Activated gamma-delta T cell treated with anti-CD3 and anti-CD28 coated beads, Interleukin-2, amount 50 U/mL, for 16 hours (primary cell): ENCODE measurements around the gene SUCLA2.
"Not testable (repeated sequence)": the region's sequence is repeated elsewhere in the genome, so short reads cannot be mapped to it uniquely, and the experiment has no call there.

Experiments used
- DNase-seq: peaks from one replicate; pipeline ENCODE4 v3.0.0-alpha.2; 2020; ENCODE audit warnings: low read depth

The SUCLA2 gene

DNA sequence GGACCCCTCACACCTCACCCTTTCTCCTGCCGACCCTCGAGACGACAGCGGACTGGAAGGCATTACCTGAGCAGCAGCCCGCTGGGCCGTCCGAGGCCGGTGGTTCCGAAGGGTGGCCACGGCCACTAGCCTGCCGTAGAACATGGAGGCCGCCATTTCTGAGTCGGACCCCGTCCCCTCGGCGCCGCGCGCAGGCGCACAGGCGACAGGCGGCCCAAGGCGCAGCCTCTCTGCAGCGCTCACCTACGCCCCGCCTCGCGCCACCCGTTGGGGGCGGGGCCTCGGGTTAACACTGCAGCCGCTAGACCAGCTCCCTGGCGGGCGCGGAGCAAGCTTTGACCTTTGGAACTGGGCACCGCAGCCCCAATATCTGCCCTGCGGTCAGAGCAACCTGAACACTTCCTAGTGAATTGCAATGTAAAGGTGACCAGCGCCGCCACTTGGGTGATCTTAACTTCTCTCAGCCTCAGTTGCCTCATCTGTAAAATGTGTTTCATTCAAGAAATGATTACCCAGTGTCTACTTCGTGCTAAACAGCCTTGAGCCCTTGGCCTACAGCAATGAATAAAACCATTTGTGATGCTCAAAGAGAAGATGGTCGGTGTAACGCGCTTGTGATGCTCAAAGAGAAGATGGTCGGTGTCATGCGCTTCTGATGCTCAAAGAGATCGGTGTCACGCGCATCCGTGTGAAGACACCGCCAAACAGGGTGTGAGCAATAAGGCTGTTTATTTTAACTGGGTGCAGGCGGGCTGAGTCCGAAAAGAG, at the start of gene SUCLA2:
SUCLA2 (minus strand) TSS at position 160 of the 768 bp plus-strand sequence; CDS start at position 156, 4 bp downstream.
- peak; percentile 83 for DNase-seq

DNA sequence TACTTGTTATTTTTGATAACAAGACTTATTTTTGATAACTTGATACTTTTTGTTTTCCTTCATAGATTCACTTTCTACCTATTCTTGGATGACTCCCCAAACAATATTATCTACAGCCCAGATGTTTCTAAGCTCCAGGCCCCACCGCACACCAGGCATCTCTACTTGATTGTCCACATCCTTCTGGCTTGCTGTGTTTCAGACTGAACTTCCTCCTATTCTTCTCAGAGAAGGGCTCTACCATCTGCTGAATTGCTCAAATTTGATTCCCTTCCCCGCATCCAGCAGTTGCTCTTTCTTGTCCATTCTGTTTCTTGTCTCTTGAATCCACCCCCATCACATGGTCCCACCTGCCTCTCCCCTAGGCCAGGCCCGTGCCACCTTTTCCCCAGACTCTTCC, 49.5 kb upstream of the SUCLA2 start:
- DNase-seq, result no peak

DNA sequence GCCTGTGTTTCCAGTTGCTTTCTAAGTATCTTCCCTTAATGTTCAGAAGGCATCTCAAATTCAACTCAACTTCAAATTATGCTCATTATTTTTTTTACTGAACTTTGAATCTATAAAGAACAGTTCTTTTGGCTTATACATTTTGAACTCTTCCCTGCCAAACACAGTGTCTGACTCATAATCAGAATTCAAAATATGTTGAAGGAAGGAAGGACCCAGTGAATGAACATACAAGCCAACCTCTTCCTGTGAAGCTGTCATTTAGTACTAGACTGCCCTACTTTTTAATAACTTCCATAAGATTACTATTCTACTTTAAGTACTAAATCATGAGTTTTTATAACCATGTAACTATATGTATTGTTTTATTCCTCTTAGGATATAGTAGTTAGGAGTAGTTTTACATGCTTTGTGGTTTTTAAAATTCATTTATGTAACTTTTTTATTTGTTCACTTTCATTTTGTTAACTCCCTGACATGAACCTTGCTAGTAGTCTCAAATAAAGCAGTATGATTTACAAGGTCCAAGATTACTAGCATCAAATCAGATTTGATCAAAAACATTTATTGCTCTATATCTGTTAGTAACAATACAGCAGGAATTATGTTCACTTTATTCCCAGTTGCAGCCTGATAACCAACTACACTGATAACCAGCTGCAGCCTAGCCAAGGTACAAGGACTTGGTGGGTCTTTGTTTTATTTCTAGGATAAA, 42.9 kb upstream of the SUCLA2 start:
- no peak for DNase-seq

DNA sequence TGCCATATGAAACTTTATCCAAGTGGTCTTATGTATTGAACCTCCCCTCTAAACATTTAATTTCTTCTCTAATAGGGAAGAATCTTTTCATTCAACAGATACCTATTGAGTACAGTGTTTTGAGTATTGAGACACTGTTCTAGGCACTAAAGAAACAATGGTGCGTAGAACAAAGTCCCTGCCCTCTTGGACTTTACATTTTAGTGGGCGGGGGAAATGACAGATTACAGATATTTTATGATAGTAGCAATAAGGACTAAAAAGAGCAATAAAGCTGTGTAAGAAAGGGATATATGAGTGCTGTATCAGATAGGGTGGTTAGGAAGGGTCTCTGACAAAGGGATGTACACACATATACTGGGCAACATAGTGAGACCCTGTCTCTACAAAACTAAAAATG, 41.8 kb upstream of the SUCLA2 start:
- DNase-seq, result no peak

DNA sequence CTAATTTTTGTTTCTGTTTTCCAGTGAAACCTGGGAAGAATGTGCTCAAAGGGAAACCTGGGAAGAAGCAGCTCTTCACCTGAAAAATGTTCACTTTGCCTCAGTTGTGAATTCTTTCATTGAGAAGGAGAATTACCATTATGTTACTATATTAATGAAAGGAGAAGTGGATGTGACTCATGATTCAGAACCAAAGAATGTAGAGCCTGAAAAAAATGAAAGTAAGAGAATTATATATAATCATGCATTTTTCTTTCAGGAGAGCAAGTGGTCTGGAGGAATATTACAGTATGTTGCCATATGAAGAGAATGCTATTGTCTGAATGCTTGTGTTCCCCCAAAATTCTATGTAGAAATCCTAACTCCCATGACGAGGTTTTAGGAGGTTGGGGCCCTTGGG, 39.8 kb upstream of the SUCLA2 start:
- DNase-seq, result no peak

DNA sequence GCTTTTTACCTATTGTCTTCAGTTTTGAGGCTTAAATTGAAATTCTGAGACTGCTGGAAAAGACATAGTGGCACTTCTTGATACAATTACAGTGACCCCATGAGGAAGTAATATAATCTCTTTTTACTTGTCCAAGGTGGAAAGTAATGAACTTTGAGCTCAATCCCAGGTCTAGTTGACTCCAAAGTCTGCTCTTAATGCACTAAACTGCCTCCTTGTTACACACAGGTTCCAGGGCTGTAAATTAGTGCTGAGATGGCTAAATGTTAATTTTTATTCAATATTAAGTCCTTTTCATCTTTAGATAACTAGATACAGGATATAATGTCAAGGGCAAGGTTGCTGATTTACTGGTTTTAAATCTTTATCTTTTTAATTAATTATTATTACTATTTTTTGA, 39.0 kb upstream of the SUCLA2 start:
- no peak for DNase-seq

DNA sequence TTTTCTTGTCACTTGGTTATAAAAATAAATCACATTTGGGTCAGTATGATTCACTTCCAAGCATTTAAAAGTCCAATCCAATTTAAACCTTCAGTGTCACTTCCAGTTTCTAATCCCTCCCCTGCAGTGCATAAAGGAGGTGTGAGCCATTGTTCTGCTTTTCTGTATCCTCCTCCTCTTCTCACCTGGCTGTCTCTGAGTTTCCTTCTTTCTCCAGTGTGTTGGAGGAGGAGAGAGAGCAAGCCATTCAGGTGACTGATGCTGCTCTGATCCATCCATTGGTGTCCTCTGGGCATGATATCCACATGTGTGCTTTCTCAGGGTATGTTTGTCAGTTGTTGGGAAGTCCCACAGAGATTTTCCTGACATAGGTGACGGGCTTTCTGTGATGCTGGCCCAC, 37.7 kb upstream of the SUCLA2 start:
- DNase-seq, result no peak

DNA sequence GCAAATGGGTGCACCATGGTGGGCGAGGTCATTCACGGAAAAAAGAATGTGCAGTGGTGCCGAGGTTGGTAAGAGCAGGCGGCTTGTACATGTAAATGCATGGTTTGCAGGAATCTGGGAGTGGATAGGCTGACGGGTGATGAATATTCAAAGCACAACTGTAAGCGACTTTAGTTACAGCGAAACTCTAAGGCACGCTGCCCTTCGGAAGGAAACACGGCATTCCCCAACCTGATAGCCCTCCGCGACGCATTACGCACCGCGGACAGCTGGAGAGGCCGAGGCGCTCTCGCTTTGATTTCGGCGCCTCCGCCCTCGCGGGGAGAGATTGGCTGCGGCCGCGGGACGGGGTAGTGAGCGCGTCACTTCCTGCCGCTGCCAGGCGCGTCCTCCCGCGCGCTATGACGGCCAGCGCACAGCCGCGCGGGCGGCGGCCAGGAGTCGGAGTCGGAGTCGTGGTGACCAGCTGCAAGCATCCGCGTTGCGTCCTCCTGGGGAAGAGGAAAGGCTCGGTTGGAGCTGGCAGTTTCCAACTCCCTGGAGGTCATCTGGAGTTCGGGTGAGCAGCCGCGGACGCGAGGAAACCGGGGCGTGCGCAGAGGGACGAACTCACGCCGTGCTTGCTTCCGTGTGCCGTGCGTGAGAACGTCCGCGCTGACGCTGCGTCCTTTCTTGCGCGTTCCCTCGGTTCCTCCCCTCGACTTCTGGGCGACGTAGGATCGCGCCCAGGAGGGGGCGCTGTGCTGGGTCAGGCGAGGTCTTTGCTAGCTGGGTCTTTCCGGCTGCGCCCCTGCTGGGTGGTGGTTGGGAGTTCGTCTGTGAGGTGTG, 36.5 kb upstream of the SUCLA2 start, which contains the start of gene NUDT15:
NUDT15 (plus strand) TSS at position 381 of the 828 bp plus-strand sequence; CDS start at position 402, 21 bp downstream.
- peak; percentile 93 for DNase-seq

DNA sequence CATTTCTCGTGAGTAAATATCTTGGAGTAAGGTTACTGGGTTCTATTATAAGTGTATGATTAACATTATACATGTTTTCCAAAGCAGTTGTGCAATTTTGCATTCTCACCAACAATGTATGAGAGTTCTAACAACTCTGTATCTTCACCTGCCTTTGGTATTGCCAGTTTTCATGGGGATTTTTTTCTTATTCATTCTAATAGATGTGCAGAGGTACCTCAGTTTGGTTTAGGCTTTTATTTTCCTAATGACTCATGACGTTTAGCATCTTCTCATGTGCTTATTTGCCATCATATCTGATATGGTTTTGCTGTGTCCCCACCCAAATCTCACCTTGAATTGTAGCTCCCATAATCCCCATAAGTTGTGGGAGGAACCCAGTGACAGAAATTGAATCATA, 28.8 kb upstream of the SUCLA2 start:
- no peak for DNase-seq

DNA sequence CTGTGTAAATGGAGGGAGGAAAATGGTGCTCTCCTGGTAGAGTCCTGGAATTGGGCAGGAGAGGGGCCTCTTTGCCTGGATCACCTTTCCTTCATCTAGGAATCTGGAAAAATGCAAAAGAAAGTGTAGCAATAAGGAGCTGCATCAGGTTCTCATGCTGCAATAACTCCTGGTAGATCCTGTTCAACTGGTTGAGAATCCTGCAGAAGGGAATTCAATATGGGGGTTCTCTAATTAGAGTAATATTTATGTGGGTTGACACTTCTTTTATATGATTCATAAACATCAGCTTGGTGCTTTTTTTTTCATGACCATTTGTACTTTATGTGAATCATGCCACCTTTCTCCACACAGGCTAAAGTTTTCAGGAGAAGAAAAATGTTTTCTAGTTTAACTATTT, 27.0 kb upstream of the SUCLA2 start:
- DNase-seq, result no peak

DNA sequence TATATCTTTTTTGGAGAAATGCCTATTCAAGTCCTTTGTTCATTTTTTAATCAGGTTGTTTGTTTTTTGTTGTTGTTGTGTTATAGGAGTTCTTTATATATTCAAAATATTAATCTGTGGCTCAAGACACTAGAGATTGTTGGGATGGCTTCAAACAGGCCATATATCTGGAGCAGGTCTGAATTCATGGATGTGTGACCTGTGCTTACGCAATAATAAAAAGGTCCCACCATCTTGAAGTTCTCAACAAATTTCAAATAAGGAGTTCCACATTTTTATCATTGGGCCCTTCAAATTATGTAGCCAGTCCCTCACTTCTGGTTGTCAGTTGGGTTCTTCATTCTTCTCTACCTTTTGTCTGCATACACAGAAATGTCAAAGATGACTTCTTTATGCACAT, 18.7 kb upstream of the SUCLA2 start:
- DNase-seq, result no peak

DNA sequence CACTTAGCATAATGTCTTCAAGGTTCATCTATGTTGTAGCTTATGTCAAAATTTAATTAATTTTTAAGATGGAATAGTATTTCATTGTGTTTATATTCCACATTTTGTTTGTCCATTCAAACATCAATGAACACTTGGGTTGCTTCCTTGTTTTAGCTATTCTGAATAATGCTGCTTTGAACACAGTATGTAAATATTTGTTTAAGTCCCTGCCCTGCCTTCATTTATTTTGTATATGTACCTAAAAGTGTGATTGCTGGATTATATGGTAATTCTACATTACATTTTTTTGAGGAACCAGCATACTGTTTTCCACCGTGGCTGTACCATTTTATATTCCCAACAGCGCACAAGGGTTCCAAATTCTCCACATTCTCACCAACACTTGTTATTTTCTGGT, 17.6 kb upstream of the SUCLA2 start:
- no peak for DNase-seq

DNA sequence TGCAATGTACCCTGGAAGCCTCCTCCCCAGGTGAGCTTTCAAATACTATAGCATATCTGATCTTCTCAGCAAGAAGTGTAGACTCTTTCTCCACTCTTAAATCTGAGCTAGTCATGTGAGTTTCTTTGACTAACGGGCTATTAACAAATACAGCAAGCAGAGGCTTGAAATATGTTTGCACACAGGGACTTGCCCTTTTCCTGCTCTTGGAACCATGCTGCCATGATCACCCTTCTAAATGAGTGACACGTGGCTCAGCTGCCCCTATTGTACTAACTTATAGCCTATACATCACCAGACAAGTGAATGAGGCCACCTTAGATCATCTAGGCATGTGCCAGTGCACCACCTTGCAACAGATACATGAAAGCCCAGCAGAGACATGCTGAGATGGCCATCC, 13.3 kb upstream of the SUCLA2 start:
- DNase-seq, result no peak

DNA sequence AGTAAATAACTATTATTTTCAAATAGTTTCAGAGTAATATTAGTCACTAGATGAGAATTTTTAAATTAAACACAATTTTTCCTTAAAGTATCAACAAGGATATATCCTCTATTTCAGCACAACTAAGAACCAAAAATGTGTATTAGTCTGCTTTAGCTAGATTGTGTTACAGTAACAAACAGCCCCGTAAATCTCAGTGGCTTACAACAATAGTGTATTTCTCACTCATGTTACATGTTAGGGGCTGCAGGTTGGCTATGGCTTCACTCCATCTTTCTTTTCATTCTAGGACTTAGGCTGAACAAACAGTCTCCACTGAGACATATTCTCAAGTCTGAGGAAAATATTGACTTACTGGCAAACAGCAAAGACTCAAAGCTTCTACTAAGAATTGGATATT, 11.6 kb upstream of the SUCLA2 start:
- DNase-seq, result no peak

DNA sequence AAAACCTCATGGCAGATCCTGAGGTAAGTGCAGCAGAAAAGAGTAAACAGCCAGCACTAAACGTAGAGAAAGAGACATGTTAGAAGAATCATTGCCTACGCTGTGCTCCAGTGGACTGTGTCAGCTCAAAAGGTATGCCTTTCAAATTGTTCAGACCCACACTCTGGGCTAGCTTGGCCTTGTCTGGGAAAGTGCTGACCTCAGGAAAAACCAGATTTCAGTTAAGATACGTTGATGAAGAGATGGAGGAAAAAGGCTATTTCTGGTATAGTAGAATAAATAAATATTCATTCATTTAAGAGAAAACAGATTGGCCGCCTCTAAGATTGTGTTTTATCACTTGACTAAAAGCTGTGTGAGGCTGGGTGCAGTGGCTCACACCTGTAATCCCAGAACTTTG, 9.6 kb upstream of the SUCLA2 start:
- no peak for DNase-seq

DNA sequence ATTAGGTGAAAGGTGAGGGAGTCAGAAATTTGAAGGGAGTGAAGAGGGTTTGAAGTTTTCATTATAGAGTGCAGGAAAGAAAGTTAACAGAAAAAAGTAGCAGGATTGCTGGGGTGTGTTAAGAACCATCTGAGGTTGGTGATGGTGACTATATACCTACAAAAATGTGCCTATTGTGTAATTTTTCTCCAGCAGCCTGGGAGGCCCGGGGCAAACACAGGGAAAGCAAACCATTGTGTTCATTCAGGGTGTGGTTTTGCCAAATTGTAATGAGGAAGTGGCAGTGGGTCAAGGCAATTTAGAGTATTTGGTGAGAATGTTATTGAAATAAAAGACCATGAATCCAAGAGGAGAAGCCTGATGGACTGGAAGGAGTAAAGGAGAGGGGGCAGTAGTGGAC, 8.2 kb upstream of the SUCLA2 start:
- DNase-seq, result no peak

DNA sequence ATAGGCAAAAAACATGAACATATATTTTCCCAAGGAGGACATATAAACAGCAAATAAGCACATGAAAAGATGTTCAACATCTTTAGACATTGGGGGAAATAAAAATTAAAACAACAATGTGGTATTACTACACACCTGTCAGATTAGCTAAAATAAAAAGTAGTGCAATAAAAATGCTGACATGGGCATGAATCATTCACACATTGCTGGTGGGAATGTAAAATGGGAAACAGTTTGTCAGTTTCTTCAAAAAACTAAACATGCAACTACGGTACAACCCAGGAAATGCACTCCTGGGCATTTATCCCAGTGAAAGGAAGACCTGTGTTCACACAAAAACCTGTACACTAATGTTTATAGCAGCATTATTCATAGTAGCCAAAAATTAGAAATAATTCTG, 5.3 kb upstream of the SUCLA2 start:
- DNase-seq, result no peak

DNA sequence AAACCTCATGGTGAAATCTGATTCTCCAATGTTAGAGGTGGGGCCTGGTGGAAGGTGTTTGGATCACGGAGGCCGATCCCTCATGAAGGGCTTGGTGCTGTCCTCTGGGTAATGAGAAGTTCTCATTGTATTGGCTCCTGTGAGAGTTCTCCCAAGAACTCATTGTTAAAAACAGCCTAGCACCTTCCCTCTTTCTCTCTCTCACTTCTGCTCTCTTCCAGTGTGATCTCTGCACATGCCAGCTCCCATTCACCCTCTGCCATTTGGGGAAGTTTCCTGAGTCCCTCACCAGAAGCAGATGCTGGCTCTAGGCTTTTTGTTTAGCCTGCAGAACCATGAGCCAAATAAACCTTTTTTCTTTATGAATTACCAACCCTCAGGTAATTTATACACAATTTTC, 3.1 kb upstream of the SUCLA2 start:
- DNase-seq, result no peak

DNA sequence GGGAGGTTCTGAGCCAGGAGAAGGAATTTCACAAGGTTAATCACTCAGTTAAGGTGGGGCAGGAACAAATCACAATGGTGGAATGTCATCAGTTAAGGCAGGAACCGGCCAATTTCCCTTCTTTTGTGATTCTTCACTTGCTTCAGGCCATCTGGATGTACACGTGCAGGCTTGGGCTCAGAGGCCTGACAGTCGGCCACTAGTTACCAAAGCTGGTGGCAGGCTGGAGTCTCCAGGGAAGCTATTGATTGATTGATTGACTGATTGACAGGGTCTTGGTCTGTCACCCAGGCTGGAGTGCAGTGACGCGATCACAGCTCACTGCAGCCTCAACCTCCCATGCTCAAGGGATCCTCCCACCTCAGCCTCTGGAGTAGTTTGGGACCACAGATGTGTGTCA, 926 bp upstream of the SUCLA2 start:
- DNase-seq, result not testable (repeated sequence)

DNA sequence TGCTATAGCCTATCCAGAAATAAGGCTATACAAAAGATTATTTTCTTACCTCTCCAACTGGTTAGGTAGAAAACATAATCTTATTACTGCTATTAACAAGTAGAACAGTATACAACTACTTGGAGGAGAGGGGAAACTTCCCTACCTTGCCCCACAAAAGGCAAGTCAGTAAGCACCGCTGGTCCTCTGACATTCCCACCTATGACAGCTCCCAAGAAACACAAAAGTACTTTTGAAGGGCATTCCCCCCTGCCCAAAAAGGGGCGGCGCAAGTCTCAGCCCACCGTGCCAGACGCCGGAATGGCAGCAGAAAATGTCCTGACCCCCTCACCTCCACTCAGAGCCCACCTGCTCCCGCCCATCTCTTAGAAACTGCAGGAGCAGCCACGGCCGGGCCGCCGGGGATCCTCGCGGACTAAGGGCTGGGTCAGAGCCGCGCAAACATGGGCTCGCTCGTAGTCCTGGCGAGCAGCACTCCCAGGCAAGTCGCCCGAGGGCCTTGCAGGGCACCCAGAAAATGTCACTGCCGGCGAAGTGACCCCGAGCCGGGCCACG, 437 bp downstream of the SUCLA2 start:
- no peak for DNase-seq

DNA sequence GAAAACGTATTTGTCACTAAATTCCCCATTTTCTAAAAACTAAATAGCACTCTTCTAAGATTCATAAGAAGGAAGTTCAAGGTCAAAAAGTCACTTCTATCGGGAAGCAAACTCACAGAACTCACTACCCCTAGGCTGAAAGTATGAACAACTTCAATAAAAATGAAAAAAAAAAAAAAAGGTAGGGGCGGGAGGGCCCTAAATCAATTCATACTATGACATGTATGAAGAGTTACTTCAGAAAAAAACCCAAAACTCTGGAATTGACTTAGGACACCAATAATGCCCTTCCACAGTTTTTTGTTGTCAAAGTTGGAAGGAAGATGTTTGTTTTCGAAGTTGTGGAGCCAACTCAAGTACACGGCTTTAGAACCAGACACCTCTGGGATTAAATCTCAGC, 1.1 kb downstream of the SUCLA2 start:
- DNase-seq, result no peak

DNA sequence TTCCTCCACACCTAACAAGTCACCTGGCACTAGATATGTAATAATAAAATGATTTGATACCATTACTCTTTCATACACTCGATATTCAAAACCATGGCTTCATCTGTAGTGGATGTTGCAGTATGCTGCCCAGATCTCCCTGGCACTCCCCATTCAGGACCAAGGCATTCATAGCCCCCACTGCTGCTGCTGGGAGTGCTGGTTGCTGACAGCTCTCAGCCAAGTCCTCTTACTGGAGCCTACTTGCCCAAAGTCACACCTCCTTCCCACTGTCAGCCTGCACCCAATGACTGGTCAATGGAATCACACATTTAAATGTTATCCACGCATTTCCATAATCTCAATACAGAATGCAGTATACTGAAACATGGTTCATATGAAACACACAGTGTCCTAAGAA, 3.7 kb downstream of the SUCLA2 start:
- no peak for DNase-seq
